ENCODE data around the gene CFAP92.

DNA sequence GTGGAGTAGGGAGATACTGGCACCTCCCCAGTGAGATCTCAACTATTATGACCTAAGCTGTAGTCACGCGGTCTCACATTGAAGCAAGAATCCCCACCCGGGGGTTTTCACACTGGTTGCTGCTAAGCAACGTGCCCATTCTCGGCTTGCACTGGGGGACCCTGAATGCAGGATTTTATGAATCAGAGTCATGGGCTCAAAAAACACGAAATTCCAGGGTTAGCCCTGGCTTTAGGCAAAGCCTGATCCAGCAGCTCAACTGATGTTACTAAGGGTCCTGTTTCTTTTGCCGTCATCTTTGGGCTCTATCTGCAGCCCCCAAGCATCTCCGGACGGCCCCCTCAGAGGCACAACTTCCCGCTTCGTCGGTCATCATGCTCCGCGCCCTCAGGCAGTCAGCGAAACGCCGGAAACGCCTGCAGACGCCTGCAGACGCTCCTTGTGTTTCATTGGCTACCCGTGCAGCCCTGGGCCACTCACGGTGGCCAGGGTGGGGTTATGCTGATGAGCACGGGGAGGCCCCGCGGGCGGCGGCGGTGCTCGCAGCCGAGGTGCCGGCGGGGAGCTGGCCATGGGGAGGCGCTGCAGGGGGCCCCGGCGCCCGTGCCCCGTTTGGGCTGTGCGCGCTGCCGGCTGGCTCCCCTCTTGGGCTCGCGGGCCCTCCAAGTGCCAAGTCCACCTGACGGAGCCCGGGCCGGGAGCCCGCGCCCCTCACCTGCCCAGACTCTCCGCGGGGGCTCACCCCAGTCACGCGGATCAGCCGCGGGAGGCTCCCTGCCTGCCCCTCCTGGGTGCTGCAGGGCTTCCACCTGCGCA is 33.1 kb upstream of the CFAP92 start:
- TF ChIP-seq, protein P1, sequence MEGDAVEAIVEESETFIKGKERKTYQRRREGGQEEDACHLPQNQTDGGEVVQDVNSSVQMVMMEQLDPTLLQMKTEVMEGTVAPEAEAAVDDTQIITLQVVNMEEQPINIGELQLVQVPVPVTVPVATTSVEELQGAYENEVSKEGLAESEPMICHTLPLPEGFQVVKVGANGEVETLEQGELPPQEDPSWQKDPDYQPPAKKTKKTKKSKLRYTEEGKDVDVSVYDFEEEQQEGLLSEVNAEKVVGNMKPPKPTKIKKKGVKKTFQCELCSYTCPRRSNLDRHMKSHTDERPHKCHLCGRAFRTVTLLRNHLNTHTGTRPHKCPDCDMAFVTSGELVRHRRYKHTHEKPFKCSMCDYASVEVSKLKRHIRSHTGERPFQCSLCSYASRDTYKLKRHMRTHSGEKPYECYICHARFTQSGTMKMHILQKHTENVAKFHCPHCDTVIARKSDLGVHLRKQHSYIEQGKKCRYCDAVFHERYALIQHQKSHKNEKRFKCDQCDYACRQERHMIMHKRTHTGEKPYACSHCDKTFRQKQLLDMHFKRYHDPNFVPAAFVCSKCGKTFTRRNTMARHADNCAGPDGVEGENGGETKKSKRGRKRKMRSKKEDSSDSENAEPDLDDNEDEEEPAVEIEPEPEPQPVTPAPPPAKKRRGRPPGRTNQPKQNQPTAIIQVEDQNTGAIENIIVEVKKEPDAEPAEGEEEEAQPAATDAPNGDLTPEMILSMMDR (IDR thresholded peaks at IDR 0.05; ENCODE audit: extremely low read depth in 1 of 2, insufficient read depth in 1 of 2, low read depth in 1 of 2, low read length in 2 of 2): peak; percentile 70 to 86
- TF ChIP-seq POLR2A (IDR thresholded peaks at IDR 0.05; ENCODE audit: low read depth, low read length) (peak; percentile 43), POLR2AphosphoS5 (IDR thresholded peaks at IDR 0.05; ENCODE audit: insufficient read depth, low read depth, low read length) (peak; percentile 53), EZH2 (IDR thresholded peaks at IDR 0.05; ENCODE audit: borderline replicate concordance, low read depth, low read length, severe bottlenecking) (no peak), FOS (IDR thresholded peaks at IDR 0.05; ENCODE audit: borderline replicate concordance, insufficient read depth, low read length) (no peak), JUN (IDR thresholded peaks at IDR 0.05; ENCODE audit: borderline replicate concordance, insufficient read depth, insufficient read length, low read depth) (no peak), GATA2 (IDR thresholded peaks at IDR 0.05; ENCODE audit: insufficient read depth, insufficient read length, low read depth, low read length) (no peak), MYC (IDR thresholded peaks at IDR 0.05; ENCODE audit: low read depth, low read length) (no peak)
- TF ChIP-seq, protein P2, sequence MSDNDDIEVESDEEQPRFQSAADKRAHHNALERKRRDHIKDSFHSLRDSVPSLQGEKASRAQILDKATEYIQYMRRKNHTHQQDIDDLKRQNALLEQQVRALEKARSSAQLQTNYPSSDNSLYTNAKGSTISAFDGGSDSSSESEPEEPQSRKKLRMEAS (IDR thresholded peaks at IDR 0.05; ENCODE audit: insufficient read depth, insufficient read length): peak; percentile 81
